ENCODE results near the gene MRM3.
"Not testable (repeated sequence)": the region's sequence is repeated elsewhere in the genome, so short reads cannot be mapped to it uniquely, and the experiment has no call there.

MRM3 gene

GRCh38 chr17:787641-788221, 5.6 kb downstream of the MRM3 start:
- peaks cover 40% of the 10 kb centered on the region for H3K36me3 Mint-ChIP-seq (ENCODE audit: low read depth)
- DNase-seq, result no peak
- H3K9me3 Mint-ChIP-seq, result no peaks in the 10 kb centered on the region
- no peak overlapping the region for H3K27ac Mint-ChIP-seq
- H3K27me3 Mint-ChIP-seq (ENCODE audit: low read depth, poor library complexity), result no peaks in the 10 kb centered on the region
- no peak overlapping the region for H3K4me3 Mint-ChIP-seq
- H3K4me1 Mint-ChIP-seq, result peaks cover 25% of the 10 kb centered on the region
- TF ChIP-seq CTCF (IDR thresholded peaks at IDR 0.05), result no peak

GRCh38 chr17:788551-788950, 6.4 kb downstream of the MRM3 start:
- peaks cover 40% of the 10 kb centered on the region for H3K36me3 Mint-ChIP-seq (ENCODE audit: low read depth)
- no peak for DNase-seq
- TF ChIP-seq CTCF (IDR thresholded peaks at IDR 0.05), result no peak
- peaks cover 24% of the 10 kb centered on the region for H3K4me1 Mint-ChIP-seq
- no peak overlapping the region for H3K4me3 Mint-ChIP-seq
- no peak overlapping the region for H3K27ac Mint-ChIP-seq
- no peaks in the 10 kb centered on the region for H3K9me3 Mint-ChIP-seq
- H3K27me3 Mint-ChIP-seq (ENCODE audit: low read depth, poor library complexity), result no peaks in the 10 kb centered on the region

- H3K4me3 Mint-ChIP-seq, result no peak overlapping the region
- peaks cover 24% of the 10 kb centered on the region for H3K4me1 Mint-ChIP-seq
- no peak for TF ChIP-seq CTCF (IDR thresholded peaks at IDR 0.05)
- peak overlapping the region; percentile 68 for H3K27ac Mint-ChIP-seq
- H3K9me3 Mint-ChIP-seq, result no peaks in the 10 kb centered on the region
- no peaks in the 10 kb centered on the region for H3K27me3 Mint-ChIP-seq (ENCODE audit: low read depth, poor library complexity)
- DNase-seq, result no peak
- H3K36me3 Mint-ChIP-seq (ENCODE audit: low read depth), result peaks cover 40% of the 10 kb centered on the region
Measured at GRCh38 chr17:789160-789840, 7.1 kb downstream of the MRM3 start.

- Mint-ChIP-seq H3K27ac (peak overlapping the region; percentile 51), H3K4me1 (peaks cover 28% of the 10 kb centered on the region), H3K36me3 (ENCODE audit: low read depth) (peaks cover 40% of the 10 kb centered on the region)
- not testable (repeated sequence) for H3K9me3 Mint-ChIP-seq; DNase-seq; H3K4me3 Mint-ChIP-seq; H3K27me3 Mint-ChIP-seq (ENCODE audit: low read depth, poor library complexity)
Measured at GRCh38 chr17:789931-790873, 8.0 kb downstream of the MRM3 start.

- H3K27me3 Mint-ChIP-seq (ENCODE audit: low read depth, poor library complexity); H3K27ac Mint-ChIP-seq; H3K4me3 Mint-ChIP-seq; DNase-seq; H3K9me3 Mint-ChIP-seq: not testable (repeated sequence)
- Mint-ChIP-seq H3K4me1 (peaks cover 35% of the 10 kb centered on the region), H3K36me3 (ENCODE audit: low read depth) (peaks cover 38% of the 10 kb centered on the region)
Measured at GRCh38 chr17:790874-791247, 8.7 kb downstream of the MRM3 start.

GRCh38 chr17:791829-792228, 9.7 kb downstream of the MRM3 start:
- Mint-ChIP-seq H3K9me3 (no peaks in the 10 kb centered on the region), H3K27me3 (ENCODE audit: low read depth, poor library complexity) (peaks cover 3% of the 10 kb centered on the region), H3K36me3 (ENCODE audit: low read depth) (peaks cover 47% of the 10 kb centered on the region), H3K4me3 (no peak overlapping the region), H3K4me1 (peaks cover 38% of the 10 kb centered on the region), H3K27ac (peak overlapping the region; percentile 66)
- no peak for TF ChIP-seq CTCF (IDR thresholded peaks at IDR 0.05)
- DNase-seq, result no peak

Measured in nephron progenitor cell (in vitro differentiated cells).